ENCODE data around the gene SNX7. TPM values are rescaled to one million over a fixed set of nuclear protein-coding genes. Genes with fewer than 3 reads are reported as not detected.
A peak's percentile ranks its signal among the peaks of the same experiment; 100 is the strongest.

The SNX7 gene
- total RNA-seq, 1 experiment from 2014 or later = 17.5 TPM

GRCh38 chr1:98702976-98703375, 41.5 kb downstream of the SNX7 start:
- no peaks in the 10 kb centered on the region for H3K36me3 ChIP-seq (ENCODE audit: control insufficient read depth, insufficient read depth, low read length)
- no peak for TF ChIP-seq CTCF (IDR thresholded peaks at IDR 0.05; ENCODE audit: insufficient read depth in 1 of 2, low read depth in 1 of 2, low read length in 1 of 2, severe bottlenecking in 1 of 2, unreplicated experiment in 1 of 2)
- H3K27me3 ChIP-seq (replicated peaks; ENCODE audit: control insufficient read depth, insufficient read depth, low read length) = no peaks in the 10 kb centered on the region
- CTCF ChIA-PET = no interaction called here
- DNase-seq = no peak
- H3K4me1 Mint-ChIP-seq (ENCODE audit: low read depth, unreplicated experiment) = peaks cover 6% of the 10 kb centered on the region
- H3K27ac Mint-ChIP-seq (ENCODE audit: unreplicated experiment) = no peak overlapping the region
- BruUV-seq (replicated peaks) = no TSS peak
- H3K4me3 ChIP-seq (ENCODE audit: low read depth, low read length) = no peak overlapping the region
- H3K27me3 Mint-ChIP-seq (ENCODE audit: insufficient read depth, unreplicated experiment) = no peaks in the 10 kb centered on the region
- H3K4me3 Mint-ChIP-seq (ENCODE audit: unreplicated experiment) = no peak overlapping the region
- no peaks in the 10 kb centered on the region for H3K36me3 Mint-ChIP-seq (ENCODE audit: insufficient read depth, unreplicated experiment)
- H3K9me3 ChIP-seq = no peaks in the 10 kb centered on the region
- POLR2A ChIA-PET = no interaction called here
- intact Hi-C loops (cut with micrococcal nuclease; ENCODE audit: unreplicated experiment) = no loop called here
- no peaks in the 10 kb centered on the region for H3K4me1 ChIP-seq
- H3K9me3 Mint-ChIP-seq (ENCODE audit: unreplicated experiment) = no peaks in the 10 kb centered on the region

- TF ChIP-seq CTCF (IDR thresholded peaks at IDR 0.05; ENCODE audit: insufficient read depth in 1 of 2, low read depth in 1 of 2, low read length in 1 of 2, severe bottlenecking in 1 of 2, unreplicated experiment in 1 of 2) = no peak
- no peak overlapping the region for H3K4me3 Mint-ChIP-seq (ENCODE audit: unreplicated experiment)
- Histone ChIP-seq H3K27me3 (replicated peaks; ENCODE audit: control insufficient read depth, insufficient read depth, low read length) (no peaks in the 10 kb centered on the region), H3K9me3 (no peaks in the 10 kb centered on the region), H3K36me3 (ENCODE audit: control insufficient read depth, insufficient read depth, low read length) (no peaks in the 10 kb centered on the region), H3K4me1 (no peaks in the 10 kb centered on the region), H3K4me3 (ENCODE audit: low read depth, low read length) (no peak overlapping the region)
- POLR2A ChIA-PET = no interaction called here
- no TSS peak for BruUV-seq (replicated peaks)
- CTCF ChIA-PET = no interaction called here
- no peaks in the 10 kb centered on the region for H3K27me3 Mint-ChIP-seq (ENCODE audit: insufficient read depth, unreplicated experiment)
- H3K27ac Mint-ChIP-seq (ENCODE audit: unreplicated experiment) = no peak overlapping the region
- H3K36me3 Mint-ChIP-seq (ENCODE audit: insufficient read depth, unreplicated experiment) = no peaks in the 10 kb centered on the region
- intact Hi-C loops (cut with micrococcal nuclease; ENCODE audit: unreplicated experiment) = no loop called here
- H3K9me3 Mint-ChIP-seq (ENCODE audit: unreplicated experiment) = no peaks in the 10 kb centered on the region
- H3K4me1 Mint-ChIP-seq (ENCODE audit: low read depth, unreplicated experiment) = peaks cover 6% of the 10 kb centered on the region
- peak in 1 of 2 experiments; percentile 30 for DNase-seq
Measured at GRCh38 chr1:98704474-98704873, 43.0 kb downstream of the SNX7 start.

GRCh38 chr1:98704971-98705370, 43.5 kb downstream of the SNX7 start:
- Mint-ChIP-seq H3K27ac (ENCODE audit: unreplicated experiment) (no peak overlapping the region), H3K4me3 (ENCODE audit: unreplicated experiment) (no peak overlapping the region), H3K27me3 (ENCODE audit: insufficient read depth, unreplicated experiment) (no peaks in the 10 kb centered on the region), H3K9me3 (ENCODE audit: unreplicated experiment) (no peaks in the 10 kb centered on the region), H3K36me3 (ENCODE audit: insufficient read depth, unreplicated experiment) (no peaks in the 10 kb centered on the region), H3K4me1 (ENCODE audit: low read depth, unreplicated experiment) (peaks cover 6% of the 10 kb centered on the region)
- no peaks in the 10 kb centered on the region for H3K4me1 ChIP-seq
- TF ChIP-seq CTCF (IDR thresholded peaks at IDR 0.05; ENCODE audit: insufficient read depth in 1 of 2, low read depth in 1 of 2, low read length in 1 of 2, severe bottlenecking in 1 of 2, unreplicated experiment in 1 of 2) = no peak
- intact Hi-C loops (cut with micrococcal nuclease; ENCODE audit: unreplicated experiment) = no loop called here
- no TSS peak for BruUV-seq (replicated peaks)
- ChIA-PET POLR2A (no interaction called here), CTCF (no interaction called here)
- H3K4me3 ChIP-seq (ENCODE audit: low read depth, low read length) = no peak overlapping the region
- no peaks in the 10 kb centered on the region for H3K9me3 ChIP-seq
- no peaks in the 10 kb centered on the region for H3K27me3 ChIP-seq (replicated peaks; ENCODE audit: control insufficient read depth, insufficient read depth, low read length)
- no peaks in the 10 kb centered on the region for H3K36me3 ChIP-seq (ENCODE audit: control insufficient read depth, insufficient read depth, low read length)
- no peak for DNase-seq

Data from Caco-2 (cell line).